A549 (cell line): ENCODE measurements around the gene RPS14. TPM values are rescaled to one million over a fixed set of nuclear protein-coding genes. Genes with fewer than 3 reads are reported as not detected.
A peak's percentile ranks its signal among the peaks of the same experiment; 100 is the strongest.

Source experiments
- ATAC-seq, 2 experiments: fragments of 200-7000 bp in 1 of 2; fragments of >200 bp in 1 of 2; cut with Nextera tagmentation in 1 of 2; cut with Tn5 transposase in 1 of 2; 3 replicates each; pipeline versions ENCODE4 v1.8.0 to v1.9.1; 2018 to 2020; ENCODE audit warnings: mild to moderate bottlenecking in 1 of 2, moderate library complexity in 1 of 2
- CTCF ChIA-PET: fragments of 300-600 bp; sonication (Branson Sonifier 250); formaldehyde crosslinking; extraction: SDS; loops from one replicate; lab custom pipeline; 2021; ENCODE audit warnings: antibody characterized with exemption, inconsistent platforms; lab: Yijun Ruan, JAX
- POLR2A ChIA-PET: fragments of 350-600 bp; formaldehyde crosslinking; extraction: SDS; loops from one replicate; lab custom pipeline; 2021; ENCODE audit warnings: antibody characterized with exemption, inconsistent platforms; lab: Yijun Ruan, JAX
- DNase-seq, 2 experiments: peaks; one replicate each; pipeline versions ENCODE4 v3.0.0 to v3.0.0-alpha.2; 2011 to 2016; ENCODE audit warnings: low read depth in 1 of 2, low spot score in 1 of 2
- FAIRE-seq: peaks from 2 replicates; lab custom pipeline; 2011; peaks lifted over from hg19 to GRCh38; lab: Jason Lieb, UNC
- H3K27ac ChIP-seq, 2 experiments: fragments of >200 bp; sonication (Bioruptor Twin); formaldehyde crosslinking; 3 replicates each; pipeline ENCODE4 v1.5.1; 2016 to 2017
- H3K4me1 ChIP-seq: fragments of >200 bp; sonication (Bioruptor Twin); formaldehyde crosslinking; 3 replicates; pipeline ENCODE4 v1.6.1; 2016
- H3K4me2 ChIP-seq: fragments of >200 bp; sonication (Bioruptor Twin); formaldehyde crosslinking; 3 replicates; pipeline ENCODE4 v1.6.1; 2016
- H3K4me3 ChIP-seq: fragments of >200 bp; sonication (Bioruptor Twin); formaldehyde crosslinking; 3 replicates; pipeline ENCODE4 v1.5.1; 2016
- H3K9me3 ChIP-seq: fragments of >200 bp; sonication (Bioruptor Twin); formaldehyde crosslinking; 3 replicates; pipeline ENCODE4 v1.6.1; 2016
- CHD4 ChIP-seq: fragments of 200-600 bp; sonication (generic); IDR thresholded peaks from 2 replicates; pipeline ENCODE4 v1.6.1; 2016; ENCODE audit warnings: antibody characterized with exemption, mild to moderate bottlenecking, borderline replicate concordance
- E2F6 ChIP-seq: IDR thresholded peaks from 2 replicates; pipeline ENCODE4 v1.6.1; 2012; ENCODE audit warnings: low read depth, borderline replicate concordance
- JUN ChIP-seq, 2 experiments: fragments of >200 bp; sonication (Bioruptor Twin); formaldehyde crosslinking; IDR thresholded peaks; 2 replicates in 1 of 2; 3 replicates in 1 of 2; pipeline ENCODE4 v1.6.1; 2016 to 2017
- KDM1A ChIP-seq: fragments of 200-600 bp; sonication (generic); IDR thresholded peaks from 2 replicates; pipeline ENCODE4 v1.6.1; 2016; ENCODE audit warnings: low read depth, mild to moderate bottlenecking
- MAX ChIP-seq: IDR thresholded peaks from 2 replicates; pipeline ENCODE4 v1.6.1; 2012
- MAZ ChIP-seq: fragments of 150-350 bp; IDR thresholded peaks from 2 replicates; pipeline ENCODE4 v1.6.1; 2014; ENCODE audit warnings: antibody characterized with exemption, low read depth, low read length, borderline replicate concordance
- NPAS2 ChIP-seq: fragments of 250-450 bp; sonication (Bioruptor Pico); IDR thresholded peaks from 2 replicates; pipeline ENCODE4 v1.8.0; 2022; ENCODE audit warnings: mild to moderate bottlenecking, moderate library complexity, borderline replicate concordance
- POLR2A ChIP-seq: IDR thresholded peaks from 2 replicates; pipeline ENCODE4 v1.6.1; 2012; ENCODE audit warnings: mild to moderate bottlenecking, low read length
- RFX5 ChIP-seq: fragments of 450-650 bp; IDR thresholded peaks from 2 replicates; pipeline ENCODE4 v1.7.1; 2014; ENCODE audit warnings: antibody characterized with exemption, mild to moderate bottlenecking, moderate library complexity
- RNF2 ChIP-seq: fragments of 200-600 bp; sonication (generic); IDR thresholded peaks from 2 replicates; pipeline ENCODE4 v1.6.1; 2016; ENCODE audit warnings: low read depth, mild to moderate bottlenecking, antibody characterized with exemption, moderate library complexity, borderline replicate concordance
- SMC3 ChIP-seq: fragments of >200 bp; sonication (Bioruptor Twin); formaldehyde crosslinking; IDR thresholded peaks from 3 replicates; pipeline ENCODE4 v1.6.1; 2018; ENCODE audit warnings: inconsistent platforms
- TFCP2L1 ChIP-seq: fragments of 250-450 bp; sonication (Bioruptor Pico); IDR thresholded peaks from 2 replicates; pipeline ENCODE4 v1.5.0; 2021; ENCODE audit warnings: mild to moderate bottlenecking
- USF2 ChIP-seq: fragments of 450-650 bp; IDR thresholded peaks from 2 replicates; pipeline ENCODE4 v1.6.1; 2014; ENCODE audit warnings: antibody characterized with exemption
- ZC3H11A ChIP-seq: fragments of 450-650 bp; IDR thresholded peaks from 2 replicates; pipeline ENCODE4 v1.6.1; 2014; ENCODE audit warnings: antibody characterized with exemption, mild to moderate bottlenecking
- WGBS: methylation state at CpG from one replicate; pipeline ENCODE4 v1.1.6; 2017; ENCODE audit errors: missing lambda C conversion rate; 5-methylcytosine and 5-hydroxymethylcytosine counted together
- polyA plus RNA-seq, 4 experiments: library from polyadenylated mRNA; depleted of rRNA in 3 of 4; stranded (reverse); fragments of >200 nt; fragmentation: RNase III in 1 of 4; extraction: RNeasy Plus Mini Kit Qiagen cat#74134 plus additional on column Dnase treatment in 1 of 4; gene quantifications; 2 replicates in 3 of 4; 3 replicates in 1 of 4; pipeline ENCODE4 v1.2.3, GENCODE V29; 2011 to 2017
- TF ChIP-seq, protein P1 (sequence below): fragments of >200 bp; sonication (Bioruptor Twin); formaldehyde crosslinking; IDR thresholded peaks from 3 replicates; pipeline ENCODE4 v1.6.1; 2016
- TF ChIP-seq, protein P2 (sequence below): fragments of >200 bp; sonication (Bioruptor Twin); formaldehyde crosslinking; IDR thresholded peaks from 3 replicates; pipeline ENCODE4 v1.5.1; 2016
- TF ChIP-seq, protein P3 (sequence below): fragments of >200 bp; sonication (Bioruptor Twin); formaldehyde crosslinking; IDR thresholded peaks from 2 replicates; pipeline ENCODE4 v1.6.1; 2016

RPS14 gene
- polyA plus RNA-seq, 2 of the 4 experiments (the other 2 are of a cell fraction): 3,794 to 3,799 TPM

DNA sequence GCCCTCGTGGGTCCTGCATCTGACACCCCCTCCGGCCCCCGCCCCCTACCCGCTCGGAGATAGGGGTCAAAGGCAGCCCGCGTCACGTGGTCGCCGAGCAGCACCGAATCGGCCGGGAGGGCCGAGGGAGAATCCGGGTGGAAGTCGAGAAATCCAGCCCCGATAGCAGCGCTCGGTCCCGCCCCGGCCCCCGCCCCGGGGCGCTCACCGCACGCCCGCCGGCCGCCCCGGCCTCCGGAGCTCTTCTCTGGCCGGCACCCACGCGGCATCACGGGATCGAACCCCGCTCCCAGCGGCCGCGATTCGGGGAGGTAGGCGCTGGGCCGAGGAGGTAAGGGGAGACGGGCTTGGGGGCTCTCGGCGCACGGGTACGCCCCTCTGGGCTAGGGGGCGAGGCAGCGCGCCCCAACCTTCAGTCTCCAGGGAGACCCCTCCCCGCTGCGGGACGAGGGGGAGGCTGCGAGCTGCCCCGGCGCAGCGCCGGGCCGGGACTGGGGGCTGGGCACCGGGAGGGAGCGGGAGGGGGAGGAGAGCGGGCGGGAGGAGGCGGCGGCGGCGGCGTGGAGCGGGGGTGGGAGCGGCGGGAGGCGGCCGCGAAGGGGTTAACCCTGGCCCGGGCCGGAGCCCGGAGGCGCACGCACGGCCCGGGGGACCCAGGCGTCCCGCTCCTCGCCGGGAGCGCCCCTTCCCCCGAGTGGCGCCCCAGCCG, 36.3 kb upstream of the RPS14 start:
- Histone ChIP-seq H3K4me1 (peaks cover 46% of the 10 kb centered on the region), H3K27ac (peak overlapping the region; percentile 98 to 100), H3K4me3 (peak overlapping the region; percentile 87), H3K4me2 (peak overlapping the region; percentile 67), H3K9me3 (no peaks in the 10 kb centered on the region)
- CTCF ChIA-PET: interaction anchor here (0.5 to 33.5 kb wide), 4 partner anchors 8 to 59 kb away, joined by 3 to 439 read pairs (median 10); partner anchors contain the start of gene NDST1
- POLR2A ChIA-PET: interaction anchor here (1.0 to 1.3 kb wide), 6 partner anchors 12 to 37 kb away, joined by 3 to 9 read pairs (median 4); no protein-coding TSS in a partner anchor
- TF ChIP-seq MAX: peak; percentile 69
- no peak for TF ChIP-seq ZC3H11A
- TF ChIP-seq, protein P1, sequence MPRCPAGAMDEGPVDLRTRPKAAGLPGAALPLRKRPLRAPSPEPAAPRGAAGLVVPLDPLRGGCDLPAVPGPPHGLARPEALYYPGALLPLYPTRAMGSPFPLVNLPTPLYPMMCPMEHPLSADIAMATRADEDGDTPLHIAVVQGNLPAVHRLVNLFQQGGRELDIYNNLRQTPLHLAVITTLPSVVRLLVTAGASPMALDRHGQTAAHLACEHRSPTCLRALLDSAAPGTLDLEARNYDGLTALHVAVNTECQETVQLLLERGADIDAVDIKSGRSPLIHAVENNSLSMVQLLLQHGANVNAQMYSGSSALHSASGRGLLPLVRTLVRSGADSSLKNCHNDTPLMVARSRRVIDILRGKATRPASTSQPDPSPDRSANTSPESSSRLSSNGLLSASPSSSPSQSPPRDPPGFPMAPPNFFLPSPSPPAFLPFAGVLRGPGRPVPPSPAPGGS: 0 out of 3 replicates have a peak, but pooled peaks have one; percentile 33
- TF ChIP-seq MAZ: no peak
- TF ChIP-seq, protein P2, sequence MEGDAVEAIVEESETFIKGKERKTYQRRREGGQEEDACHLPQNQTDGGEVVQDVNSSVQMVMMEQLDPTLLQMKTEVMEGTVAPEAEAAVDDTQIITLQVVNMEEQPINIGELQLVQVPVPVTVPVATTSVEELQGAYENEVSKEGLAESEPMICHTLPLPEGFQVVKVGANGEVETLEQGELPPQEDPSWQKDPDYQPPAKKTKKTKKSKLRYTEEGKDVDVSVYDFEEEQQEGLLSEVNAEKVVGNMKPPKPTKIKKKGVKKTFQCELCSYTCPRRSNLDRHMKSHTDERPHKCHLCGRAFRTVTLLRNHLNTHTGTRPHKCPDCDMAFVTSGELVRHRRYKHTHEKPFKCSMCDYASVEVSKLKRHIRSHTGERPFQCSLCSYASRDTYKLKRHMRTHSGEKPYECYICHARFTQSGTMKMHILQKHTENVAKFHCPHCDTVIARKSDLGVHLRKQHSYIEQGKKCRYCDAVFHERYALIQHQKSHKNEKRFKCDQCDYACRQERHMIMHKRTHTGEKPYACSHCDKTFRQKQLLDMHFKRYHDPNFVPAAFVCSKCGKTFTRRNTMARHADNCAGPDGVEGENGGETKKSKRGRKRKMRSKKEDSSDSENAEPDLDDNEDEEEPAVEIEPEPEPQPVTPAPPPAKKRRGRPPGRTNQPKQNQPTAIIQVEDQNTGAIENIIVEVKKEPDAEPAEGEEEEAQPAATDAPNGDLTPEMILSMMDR: no peak
- TF ChIP-seq POLR2A: peak; percentile 9; the same call in 1 of the 2 replicates
- peak; percentile 78 for TF ChIP-seq USF2
- TF ChIP-seq RFX5: no peak
- TF ChIP-seq JUN (IDR thresholded peaks at IDR 0.05): peak; percentile 18 to 42; a peak in 1 of 5 replicates
- no peak for TF ChIP-seq NPAS2
- TF ChIP-seq TFCP2L1: no peak
- WGBS: 0% methylated on average over 8 of the region's 90 CpGs
- FAIRE-seq (no peak), DNase-seq (peak; percentile 48 to 82), ATAC-seq (peak; percentile 61 to 65)

- Histone ChIP-seq H3K4me3 (peak overlapping the region; percentile 87), H3K4me1 (peaks cover 38% of the 10 kb centered on the region), H3K9me3 (no peaks in the 10 kb centered on the region), H3K27ac (peak overlapping the region; percentile 98 to 100), H3K4me2 (peak overlapping the region; percentile 67)
- ChIA-PET POLR2A (interaction anchor here (1.0 to 1.3 kb wide), 6 partner anchors 11 to 36 kb away, joined by 3 to 9 read pairs (median 4); no protein-coding TSS in a partner anchor), CTCF (interaction anchor here (0.7 to 33.5 kb wide), 7 partner anchors 10 to 60 kb away, joined by 3 to 439 read pairs (median 7); partner anchors contain the start of gene NDST1)
- FAIRE-seq: no peak
- no peak for DNase-seq
- peak in 1 of 2 experiments; percentile 34; a peak in 3 of 6 replicates for ATAC-seq
- TF ChIP-seq E2F6: no peak
- TF ChIP-seq CHD4: peak; percentile 78; the same call in 1 of the 2 replicates
- peak; percentile 86; the same call in 1 of the 2 replicates for TF ChIP-seq KDM1A
- WGBS: 15% methylated on average over 23 of the region's 28 CpGs
These were observed 35.6 kb upstream of the RPS14 start for GRCh38 chr5:150484964-150485692.

- peak overlapping the region in 1 of 2 experiments; percentile 4; a peak in 2 of 6 replicates for H3K27ac ChIP-seq
- FAIRE-seq: no peak
- peaks cover 7% of the 10 kb centered on the region; the same call in 2 of the 3 replicates for H3K4me1 ChIP-seq
- H3K4me2 ChIP-seq: no peak overlapping the region
- 74% methylated on average over 6 of the region's 6 CpGs for WGBS
- DNase-seq: no peak
- ChIA-PET CTCF (interaction anchor here (1.0 to 33.5 kb wide), 9 partner anchors 15 to 62 kb away, joined by 3 to 439 read pairs (median 4); partner anchors contain the start of genes NDST1 and RPS14), POLR2A (no interaction called here)
- no peaks in the 10 kb centered on the region for H3K9me3 ChIP-seq
- TF ChIP-seq, protein P3, sequence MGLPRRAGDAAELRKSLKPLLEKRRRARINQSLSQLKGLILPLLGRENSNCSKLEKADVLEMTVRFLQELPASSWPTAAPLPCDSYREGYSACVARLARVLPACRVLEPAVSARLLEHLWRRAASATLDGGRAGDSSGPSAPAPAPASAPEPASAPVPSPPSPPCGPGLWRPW: no peak
- TF ChIP-seq RNF2 (no peak), SMC3 (no peak)
- ATAC-seq: no peak
- no peak overlapping the region for H3K4me3 ChIP-seq
These were observed 32.5 kb upstream of the RPS14 start for GRCh38 chr5:150481972-150482406.
